ENCODE data around the gene CIAO2A.
A peak's percentile ranks its signal among the peaks of the same experiment; 100 is the strongest.
"Not testable (repeated sequence)": the region's sequence is repeated elsewhere in the genome, so short reads cannot be mapped to it uniquely, and the experiment has no call there.

Gene CIAO2A

GRCh38 chr15:64070965-64071851, 22.4 kb downstream of the CIAO2A start:
- no peak for DNase-seq

DNA sequence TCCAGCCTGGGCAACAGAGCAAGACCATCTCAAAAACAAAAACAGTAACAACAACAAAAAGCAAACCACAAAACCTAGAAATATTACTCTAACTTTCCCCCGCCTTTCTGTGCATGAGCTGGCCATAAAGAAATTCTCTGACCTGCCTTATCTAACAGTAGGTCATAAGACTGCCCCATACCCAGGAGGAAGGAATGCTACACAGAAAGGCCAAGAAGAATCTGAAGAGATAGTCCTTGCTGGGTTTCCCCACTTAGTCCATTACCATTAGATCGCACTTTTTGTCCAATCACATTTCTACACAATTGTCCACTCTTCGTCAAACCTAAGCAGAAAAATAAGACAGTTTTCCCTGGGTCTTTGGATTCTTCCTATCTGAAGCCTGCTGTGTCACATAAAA, 23.5 kb downstream of the CIAO2A start:
- no peak for DNase-seq

- DNase-seq = no peak
Observed at GRCh38 chr15:64068133-64068532, 25.5 kb downstream of the CIAO2A start.

- peak; percentile 78 for DNase-seq
Observed at GRCh38 chr15:64067564-64068030, 26.0 kb downstream of the CIAO2A start.

- DNase-seq = no peak
Observed at GRCh38 chr15:64066451-64066850, 27.2 kb downstream of the CIAO2A start.

- no peak for DNase-seq
Observed at GRCh38 chr15:64060716-64061115, 32.9 kb downstream of the CIAO2A start.

DNA sequence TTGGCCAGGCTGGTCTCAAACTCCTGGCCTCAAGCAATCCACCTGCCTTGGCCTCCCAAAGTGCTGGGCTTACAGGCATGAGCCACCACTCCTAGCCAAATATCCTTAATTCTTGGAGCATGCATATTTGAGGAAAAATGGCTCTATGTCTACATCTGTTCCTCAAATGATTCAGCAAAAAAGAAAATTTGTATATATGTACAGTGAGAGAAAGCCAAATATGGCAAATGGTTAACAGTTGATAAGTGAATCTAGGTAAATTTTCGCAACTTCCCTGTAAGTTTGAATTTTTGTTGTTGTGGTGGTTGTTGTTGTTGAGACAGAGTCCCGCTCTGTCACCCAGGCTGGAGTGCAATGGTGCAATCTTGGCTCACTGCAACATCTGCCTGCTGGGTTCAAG, 34.5 kb downstream of the CIAO2A start:
- DNase-seq = not testable (repeated sequence)

- DNase-seq = no peak
Observed at GRCh38 chr15:64058279-64058678, 35.4 kb downstream of the CIAO2A start.

GRCh38 chr15:64053674-64054073, 40.0 kb downstream of the CIAO2A start:
- DNase-seq = not testable (repeated sequence)

DNA sequence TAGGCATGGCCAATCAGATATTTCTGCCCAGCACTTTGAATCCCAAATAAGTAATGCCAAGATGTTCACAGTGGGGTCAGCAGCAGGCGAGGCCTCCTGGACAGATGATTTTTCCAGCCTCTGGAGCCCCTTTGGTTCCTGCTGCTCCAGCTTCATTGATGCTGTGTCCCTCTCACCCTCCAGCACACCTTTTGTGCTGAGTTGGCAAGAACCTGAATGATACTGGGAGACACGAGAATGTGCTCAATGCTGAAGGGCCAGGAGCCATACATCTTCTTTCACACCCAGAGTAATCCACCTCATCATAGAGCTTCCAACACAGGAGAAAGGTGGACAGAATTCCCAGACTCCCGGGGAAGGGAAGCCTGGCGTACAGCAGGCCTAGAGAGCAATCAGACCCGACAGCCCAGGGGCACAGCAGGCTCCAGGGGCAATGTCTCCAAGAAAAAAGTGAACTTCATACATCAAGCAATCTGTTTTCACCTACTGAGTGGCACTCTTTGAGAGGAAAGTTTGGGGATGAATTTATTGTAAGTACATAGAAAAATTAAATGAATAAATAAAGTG, 40.6 kb downstream of the CIAO2A start:
- DNase-seq = no peak

GRCh38 chr15:64051407-64052259, 42.0 kb downstream of the CIAO2A start:
- DNase-seq = no peak

DNA sequence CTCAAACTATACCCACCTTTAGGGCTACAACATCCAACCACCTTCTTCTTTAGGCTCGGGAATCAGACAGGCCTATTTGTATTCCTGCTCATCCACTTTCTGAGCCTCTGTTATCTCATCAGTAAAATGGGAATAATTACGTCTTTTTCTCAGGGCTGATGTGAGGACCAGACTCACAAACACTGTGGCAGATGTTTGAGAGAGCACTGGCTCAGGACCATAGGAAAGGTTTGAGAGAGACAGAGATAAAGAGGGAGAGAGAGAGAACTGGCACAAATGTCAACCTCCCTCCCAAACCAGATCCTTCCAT, 42.6 kb downstream of the CIAO2A start:
- no peak for DNase-seq

DNA sequence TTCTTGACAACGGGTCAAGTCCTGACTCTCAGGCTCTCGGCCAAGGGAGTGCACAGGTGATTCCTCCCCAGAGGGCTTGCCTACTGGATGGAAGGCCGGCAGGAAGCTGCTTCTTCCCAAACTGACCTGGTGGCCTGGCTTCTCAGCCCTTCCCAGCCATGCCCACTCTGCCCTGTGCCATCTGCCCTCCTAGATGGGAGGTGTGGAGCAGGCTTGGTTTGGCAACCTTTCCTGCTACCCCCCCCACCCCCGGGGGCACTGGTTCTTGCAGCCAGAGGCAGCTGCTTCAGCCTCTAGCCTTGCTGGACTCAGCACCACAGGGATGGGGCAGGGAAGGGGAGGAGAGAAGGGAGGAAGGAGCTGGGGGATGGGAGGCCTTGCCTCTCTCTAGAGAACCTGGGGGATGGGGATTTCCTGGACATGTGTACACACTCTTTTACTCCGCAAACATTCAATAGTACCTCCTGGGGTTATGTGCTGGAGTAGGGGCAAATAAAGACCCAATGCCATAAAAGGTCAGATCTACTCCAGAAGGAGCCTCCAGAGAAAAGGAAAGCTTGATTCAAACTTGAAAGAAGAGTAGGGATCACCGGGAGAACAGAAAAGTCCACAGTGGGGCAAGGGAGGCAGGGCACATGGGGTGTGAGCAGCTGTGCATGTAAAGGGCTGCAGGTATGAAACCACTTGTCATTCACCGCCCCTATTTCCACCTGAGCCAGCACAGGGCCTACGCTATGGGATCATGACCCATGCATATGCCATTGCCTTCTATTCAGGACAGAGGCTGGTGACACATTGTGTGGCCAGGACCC, 43.2 kb downstream of the CIAO2A start:
- DNase-seq = no peak

DNA sequence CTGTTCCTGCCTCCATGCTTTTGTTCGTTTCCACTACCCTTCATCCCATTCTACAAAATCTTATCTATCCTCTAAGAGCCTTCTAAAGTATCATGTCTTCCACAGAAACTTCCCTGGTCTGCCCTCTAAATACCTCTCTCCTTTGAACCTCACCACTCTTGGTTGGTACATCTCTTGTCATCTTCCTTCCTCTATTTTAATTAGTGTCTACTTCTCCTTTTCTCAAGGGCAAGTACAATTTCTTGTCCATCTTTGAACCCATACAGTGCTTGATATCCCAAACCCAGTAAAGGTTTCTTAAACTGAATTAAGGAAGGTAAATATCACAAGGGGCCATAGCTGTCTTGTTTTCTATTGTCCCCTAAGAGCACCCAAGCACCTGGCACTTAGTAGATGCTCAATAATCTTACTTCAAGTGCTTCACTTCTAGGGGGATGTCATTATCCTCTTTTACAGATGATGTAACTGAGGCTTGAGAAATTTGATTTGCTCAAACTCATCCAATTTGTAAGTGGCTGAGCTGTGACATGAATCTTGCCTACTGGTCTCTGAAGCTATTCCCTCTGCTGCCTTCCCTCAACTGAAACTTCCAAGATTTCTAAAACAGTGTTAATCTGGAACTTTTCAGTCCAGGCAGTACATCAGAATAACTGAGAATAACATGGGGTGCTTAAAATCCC, 44.7 kb downstream of the CIAO2A start:
- DNase-seq = no peak

- DNase-seq = peak; percentile 71
Observed at GRCh38 chr15:64046421-64047153, 47.1 kb downstream of the CIAO2A start, which contains the start of gene DAPK2. DAPK2 (minus strand) TSS chr15:64046485; CDS start chr15:64040261, 6,224 bp downstream.

DNA sequence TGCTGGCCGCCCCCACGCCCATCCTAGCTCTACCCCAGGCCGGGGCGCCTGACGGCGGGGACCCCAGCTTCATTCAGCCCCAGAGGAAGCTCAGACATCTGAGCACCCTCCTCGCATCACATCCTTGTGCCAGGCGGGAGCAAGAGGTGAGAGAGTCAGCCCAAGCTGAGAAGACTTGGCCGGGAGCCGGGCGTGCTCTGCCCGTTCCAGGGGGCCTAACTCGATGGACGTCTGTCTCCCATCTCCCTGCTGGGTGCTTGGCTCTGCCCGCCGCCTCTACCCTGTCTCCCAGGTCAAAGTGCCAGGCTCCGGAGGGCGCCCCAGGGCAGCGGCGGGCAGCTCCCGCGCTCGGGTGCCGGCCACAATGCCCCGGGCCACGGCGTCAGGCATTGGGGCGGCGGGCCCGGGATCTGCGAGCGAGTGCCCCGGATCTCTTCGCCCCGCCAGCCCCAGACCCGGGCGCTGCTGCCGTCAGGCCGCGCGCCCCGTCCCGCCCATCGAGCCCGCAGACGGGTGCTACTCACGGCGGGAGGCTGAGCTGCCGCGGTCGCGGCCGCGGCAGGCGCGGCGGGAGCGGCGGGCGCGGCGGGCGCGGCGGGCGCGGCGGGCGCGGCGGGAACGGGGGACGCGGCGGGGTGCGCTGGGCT, 47.7 kb downstream of the CIAO2A start:
- DNase-seq = no peak

- no peak for DNase-seq
Observed at GRCh38 chr15:64045101-64045435, 48.6 kb downstream of the CIAO2A start.

DNA sequence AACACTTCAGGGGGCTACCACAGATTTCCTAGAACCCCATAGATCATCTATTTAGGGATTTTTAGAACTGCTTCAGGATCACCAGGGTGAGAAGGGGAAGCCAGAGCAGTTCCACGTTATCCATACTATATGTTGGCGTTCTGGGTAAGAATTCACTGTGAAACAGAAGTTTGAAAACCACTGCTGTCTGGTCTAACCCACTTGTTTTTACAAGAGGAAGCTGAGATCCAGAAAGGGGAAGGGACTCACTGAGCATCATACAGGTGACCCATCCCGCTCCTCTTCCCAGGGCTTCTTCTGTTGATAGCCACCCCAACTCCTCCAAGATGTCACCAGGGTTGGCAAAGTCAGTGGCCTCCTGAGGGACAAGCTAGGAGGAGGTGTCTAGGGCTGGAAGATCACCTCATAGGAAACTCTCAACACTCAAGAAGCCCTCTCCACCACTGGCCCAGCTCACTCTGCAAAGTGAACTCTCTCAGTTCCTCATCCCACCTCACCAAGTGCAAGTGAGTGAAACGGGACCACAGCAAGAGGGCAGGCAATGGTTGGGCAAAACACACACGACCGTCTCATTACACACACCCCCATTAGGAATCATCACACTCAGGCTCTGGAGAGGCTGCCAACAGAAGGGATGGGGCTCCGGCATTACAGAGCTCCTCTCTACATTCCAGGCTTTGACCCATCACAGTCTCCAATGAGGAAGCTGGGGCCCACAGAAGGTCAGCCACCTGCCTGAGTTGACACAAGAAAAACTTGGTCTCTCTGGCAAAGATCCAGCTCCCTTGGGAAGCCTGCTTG, 49.1 kb downstream of the CIAO2A start:
- no peak for DNase-seq

GRCh38 chr15:64038878-64039610, 54.6 kb downstream of the CIAO2A start:
- DNase-seq = no peak

All from CD4-positive, alpha-beta T cell treated with Interleukin-21 for 1 hour (primary cell).